T-helper 9 cell (primary cell): Measurements from ENCODE around the gene RNGTT.
"Not testable (repeated sequence)": the region's sequence is repeated elsewhere in the genome, so short reads cannot be mapped to it uniquely, and the experiment has no call there.

Source experiments
- DNase-seq: peaks from one replicate; pipeline ENCODE4 v3.0.0-alpha.2; 2020

The RNGTT gene

DNA sequence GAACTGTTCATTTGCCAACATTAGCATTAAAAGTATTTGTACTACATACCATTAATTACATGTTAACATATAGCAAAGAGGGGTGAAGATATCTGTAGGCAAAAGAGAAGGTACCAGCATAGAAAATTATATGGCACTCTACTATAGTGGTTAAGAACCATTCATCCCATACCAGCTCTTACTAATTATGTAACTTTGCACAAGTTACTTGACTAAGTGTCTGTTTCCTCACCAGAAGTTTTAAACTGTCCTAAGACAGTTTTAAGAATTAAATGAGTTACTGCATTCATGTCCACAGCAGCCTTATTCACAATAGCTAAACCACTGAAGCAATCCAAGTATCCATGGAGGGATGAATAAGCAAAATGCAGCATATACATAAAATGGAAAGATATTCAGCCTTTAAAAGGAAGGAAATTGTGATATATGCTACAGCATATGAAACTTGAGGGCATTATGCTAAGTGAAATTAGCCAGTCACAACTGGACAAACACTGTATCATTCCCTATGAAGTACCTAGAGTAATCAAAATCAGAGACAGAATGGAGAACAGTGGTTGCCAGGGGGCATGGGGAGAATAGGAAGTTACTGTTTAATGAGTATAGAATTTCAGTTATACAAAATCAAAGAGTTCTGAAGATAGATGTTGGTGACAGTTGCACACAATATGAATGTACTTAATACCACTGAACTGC, 98.9 kb downstream of the RNGTT start:
- no peak for DNase-seq

DNA sequence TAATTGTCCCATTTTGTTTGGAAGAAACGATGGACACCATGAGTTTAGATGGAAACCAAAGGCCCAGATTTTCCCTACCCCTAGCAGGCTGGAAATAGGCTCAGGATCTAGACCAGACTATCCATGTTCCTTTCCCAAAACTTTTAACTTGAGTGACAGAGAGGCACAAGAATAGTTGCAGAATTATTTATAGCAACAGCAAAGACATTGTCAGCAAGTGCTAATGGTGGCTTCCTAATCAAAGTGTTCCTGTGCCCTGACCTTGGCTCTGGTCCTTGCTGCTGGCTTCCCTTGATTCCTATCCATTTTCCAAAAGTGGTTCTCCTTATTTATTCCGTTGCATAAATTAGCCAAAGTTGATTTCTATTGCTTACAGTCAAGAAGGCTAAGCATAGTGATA, 103.1 kb downstream of the RNGTT start:
- no peak for DNase-seq

DNA sequence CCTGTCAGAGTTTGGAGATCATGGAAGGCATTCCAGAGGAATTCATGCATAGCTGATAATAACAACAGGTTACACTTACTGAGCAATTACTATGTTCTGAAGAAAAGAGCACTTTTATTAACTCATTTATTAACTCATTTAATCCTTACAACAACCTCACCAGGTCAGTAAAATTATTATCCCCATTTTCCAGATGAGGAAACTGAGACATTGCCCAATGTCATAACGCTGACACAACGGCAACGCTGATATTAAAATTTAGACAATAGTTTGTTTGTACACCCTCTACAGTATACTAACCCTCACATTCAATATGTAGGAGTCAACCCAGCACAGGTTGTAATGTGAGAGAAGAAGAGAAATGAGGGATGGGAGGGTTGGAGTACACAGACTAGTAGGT, 105.0 kb downstream of the RNGTT start:
- DNase-seq, result no peak

DNA sequence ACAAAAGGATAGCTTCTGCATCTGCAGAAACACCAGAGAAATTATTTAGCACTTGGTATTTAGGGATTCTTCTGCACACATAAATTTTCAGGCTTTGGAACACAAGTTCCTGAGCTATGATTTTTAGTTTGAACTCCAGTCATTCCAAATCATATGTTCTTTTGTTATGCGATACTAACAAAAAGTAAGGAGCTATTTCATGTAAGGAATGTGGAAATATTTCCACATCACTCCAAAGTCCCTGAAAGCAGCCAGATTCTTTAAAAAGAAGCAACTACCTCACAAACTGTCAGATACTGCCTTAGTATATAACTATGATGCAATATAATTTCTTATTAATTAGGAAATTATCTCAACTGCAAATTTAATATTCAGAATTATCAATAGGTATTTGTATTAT, 106.9 kb downstream of the RNGTT start:
- no peak for DNase-seq

DNA sequence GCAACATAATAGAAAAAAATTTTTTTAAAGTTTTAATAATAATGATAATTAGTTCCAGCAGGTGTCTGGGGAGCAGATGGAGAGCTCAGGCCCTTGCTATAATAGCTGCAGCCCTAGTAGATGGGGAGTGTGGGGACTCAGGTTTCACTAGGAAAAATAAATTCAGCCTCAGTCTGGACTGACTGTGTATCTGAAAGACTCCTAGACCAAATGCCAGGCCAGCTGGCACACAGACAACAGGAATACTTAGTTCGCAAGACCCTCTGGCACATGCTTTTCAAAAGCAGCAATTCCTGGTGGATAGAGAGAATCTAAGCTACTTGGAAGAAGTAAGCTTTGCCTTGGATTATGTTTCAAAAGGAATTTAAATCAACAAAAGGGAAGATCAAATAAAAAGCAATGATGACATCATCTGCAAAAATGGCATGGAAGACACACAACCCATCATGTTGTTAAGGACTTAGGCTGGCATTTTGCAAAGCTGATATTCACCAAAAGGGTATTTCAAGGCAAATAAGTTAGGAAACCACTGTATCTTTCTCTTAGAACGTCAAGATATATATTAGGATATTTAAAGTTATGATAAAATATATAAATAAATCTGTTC, 107.8 kb downstream of the RNGTT start:
- no peak for DNase-seq

DNA sequence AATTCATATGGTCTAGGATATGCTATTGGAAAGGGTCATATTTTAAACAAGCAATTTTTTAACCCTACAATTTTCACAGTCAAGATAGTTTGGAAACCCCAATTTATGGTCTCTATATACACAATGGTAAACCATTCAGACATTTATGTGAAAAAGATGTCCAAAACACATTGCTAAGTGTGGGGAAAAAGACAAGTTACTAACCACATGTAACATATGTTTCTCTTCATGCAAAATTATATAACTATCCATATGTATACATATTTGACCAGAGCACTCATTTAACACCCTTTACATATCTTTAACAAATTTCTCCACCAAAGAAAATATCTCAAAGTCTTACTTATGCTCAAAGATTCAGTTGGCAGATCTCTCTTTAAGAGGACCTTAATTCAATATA, 110.6 kb downstream of the RNGTT start:
- no peak for DNase-seq

DNA sequence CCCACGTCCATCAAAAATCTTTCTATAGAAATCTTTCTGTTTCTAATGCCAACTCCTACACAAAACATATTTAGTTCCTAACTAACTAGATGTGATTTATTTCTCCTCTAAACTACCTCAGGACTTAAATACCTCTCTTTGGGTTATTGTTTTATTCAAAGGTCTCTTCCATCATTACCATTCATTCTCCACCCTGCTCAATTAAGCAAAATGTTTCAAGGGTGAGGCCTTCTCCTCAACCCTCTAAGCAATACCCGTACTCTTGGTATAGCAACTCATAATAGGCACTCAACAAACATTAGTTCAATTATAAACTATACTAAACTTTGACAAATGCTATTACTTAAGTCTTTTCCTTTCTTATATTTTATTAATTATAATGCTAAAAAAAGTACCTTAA, 111.4 kb downstream of the RNGTT start:
- DNase-seq, result no peak

DNA sequence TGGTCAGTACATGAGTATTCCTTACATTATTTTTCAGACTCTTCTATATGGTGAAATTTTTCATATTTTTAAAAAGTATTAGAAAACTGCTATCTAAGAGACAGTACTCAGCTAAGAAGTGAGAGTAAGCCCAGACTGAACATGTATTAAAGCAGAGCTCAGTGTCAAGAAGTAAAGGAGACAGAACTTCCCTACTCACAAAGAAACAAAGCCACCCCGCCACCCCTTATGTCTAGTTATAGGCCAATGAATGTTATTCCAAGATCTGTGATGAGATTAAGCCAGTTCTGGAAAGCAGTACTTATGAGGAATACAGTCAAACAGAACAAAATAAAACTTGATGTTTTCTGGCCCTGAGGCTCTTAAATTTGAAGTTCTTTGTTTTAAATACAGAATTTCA, 114.5 kb downstream of the RNGTT start:
- no peak for DNase-seq

DNA sequence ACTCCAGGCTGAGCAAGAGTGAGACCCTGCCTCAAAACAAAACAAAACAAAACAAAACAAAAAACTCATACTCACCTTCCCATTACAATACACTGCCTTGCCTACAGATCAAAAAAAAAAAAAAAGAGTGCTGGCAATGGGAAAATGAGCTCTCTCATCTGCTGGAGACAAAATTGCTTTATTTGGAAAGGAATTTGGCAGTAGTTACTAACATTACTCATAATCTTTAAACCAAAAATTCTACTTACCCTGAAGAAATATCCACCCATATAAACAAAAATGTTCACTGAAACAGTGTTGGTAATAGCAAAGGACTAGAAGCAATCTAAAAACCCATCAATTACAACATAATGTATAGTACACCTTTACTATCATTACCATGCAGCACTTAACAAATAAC, 120.4 kb downstream of the RNGTT start:
- no peak for DNase-seq

DNA sequence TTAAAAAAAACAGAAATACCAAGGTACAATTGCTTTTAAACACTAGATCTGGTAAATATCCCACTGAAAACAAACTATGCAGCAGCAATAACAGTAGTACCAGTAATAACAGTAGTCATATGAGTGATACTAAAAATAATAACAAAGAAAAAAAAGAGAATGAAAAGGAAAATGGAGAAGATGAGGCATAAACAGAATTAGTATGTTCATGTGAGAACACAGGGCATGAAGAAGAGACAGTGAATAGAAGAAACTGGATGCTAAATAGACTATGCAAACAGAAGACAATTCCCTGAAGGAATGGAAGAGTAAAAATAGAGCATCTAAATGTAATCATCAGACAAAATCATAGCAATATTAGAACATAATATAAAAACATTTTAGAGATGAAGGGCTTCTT, 121.1 kb downstream of the RNGTT start:
- no peak for DNase-seq

DNA sequence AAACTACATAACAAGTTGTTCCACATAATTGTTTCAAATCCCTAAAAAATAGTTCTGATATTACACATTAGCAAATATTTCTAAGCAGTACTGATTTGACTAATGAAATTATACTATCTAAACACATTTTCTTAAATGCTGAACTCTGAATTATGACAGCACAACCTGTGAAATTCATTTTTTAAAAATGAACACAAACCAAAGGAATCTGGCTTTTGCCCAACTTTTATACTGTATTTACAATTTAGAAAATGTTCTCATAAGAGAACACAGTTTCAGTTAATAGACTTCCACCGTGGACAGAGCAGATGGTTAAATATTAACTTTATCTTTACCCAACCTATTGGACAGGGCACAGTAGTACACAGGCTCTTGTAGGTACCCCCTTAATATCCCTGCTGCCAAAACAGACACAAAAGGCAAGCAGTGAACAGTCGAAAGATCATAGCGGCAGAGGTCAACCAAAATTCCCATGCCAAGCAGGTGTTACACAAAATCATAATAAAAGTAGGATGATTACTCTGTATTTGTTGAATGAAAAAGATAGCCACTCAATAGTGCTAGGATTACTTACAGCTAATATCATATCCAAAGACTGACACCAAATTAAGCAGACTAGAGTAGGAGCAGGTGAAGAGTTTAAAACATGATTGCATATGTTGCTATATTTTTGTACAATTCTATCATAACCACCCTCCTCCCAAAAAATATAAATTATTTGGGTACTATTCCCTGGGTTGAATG, 122.5 kb downstream of the RNGTT start:
- no peak for DNase-seq

DNA sequence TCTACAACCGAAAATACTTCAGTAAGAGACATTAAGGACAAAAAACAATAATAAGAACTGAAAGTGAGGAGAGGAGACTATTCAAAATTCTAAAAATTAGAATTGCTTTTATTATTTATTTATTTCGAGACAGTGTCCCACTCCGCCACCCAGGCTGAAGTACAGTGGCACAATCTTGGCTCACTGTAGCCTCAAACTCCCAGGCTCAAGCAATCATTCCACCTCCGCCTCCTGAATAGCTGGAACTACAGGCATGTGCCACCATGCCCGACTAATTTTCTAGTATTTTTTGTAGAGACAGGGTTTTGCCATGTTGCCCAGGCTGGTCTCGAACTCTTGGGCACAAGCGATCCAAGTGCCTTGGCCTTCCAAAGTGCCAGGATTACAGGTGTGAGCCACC, 123.1 kb downstream of the RNGTT start:
- no peak for DNase-seq

DNA sequence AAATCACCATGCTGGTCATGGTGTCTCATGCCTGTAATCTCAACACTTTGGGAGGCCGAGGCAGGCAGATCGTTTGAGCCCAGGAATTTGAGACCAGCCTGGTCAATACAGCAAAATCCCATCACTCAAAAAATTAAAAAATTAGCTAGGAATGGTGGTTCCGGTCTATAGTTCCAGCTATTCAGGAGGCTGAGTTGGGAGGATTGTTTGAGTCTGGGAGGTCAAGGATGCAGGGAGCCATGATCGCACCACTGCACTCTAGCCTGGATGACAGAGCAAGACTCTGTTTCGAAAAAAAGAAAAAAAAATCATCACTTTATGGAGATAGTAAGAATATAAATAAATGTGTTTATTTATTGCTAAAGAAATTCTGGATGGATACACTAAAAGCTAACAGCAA, 124.1 kb downstream of the RNGTT start:
- DNase-seq, result no peak

DNA sequence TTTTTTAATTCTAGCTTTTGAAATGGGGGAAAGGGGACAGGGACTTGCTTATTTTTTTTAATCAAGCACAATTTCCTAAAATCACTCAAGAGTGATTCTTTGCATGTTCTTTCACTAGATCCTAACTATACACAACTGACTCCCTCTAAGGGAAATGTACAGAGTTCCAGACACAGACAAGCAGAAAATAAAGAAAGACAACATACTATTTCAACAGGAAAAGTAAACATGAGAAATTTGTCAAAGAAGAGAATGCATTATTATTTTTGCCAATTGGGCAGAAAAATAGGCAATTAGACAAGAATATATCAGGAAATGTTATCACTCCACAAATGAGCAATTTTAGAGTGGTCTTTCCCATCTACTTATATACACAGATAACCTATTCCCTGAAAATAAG, 128.2 kb downstream of the RNGTT start:
- no peak for DNase-seq

DNA sequence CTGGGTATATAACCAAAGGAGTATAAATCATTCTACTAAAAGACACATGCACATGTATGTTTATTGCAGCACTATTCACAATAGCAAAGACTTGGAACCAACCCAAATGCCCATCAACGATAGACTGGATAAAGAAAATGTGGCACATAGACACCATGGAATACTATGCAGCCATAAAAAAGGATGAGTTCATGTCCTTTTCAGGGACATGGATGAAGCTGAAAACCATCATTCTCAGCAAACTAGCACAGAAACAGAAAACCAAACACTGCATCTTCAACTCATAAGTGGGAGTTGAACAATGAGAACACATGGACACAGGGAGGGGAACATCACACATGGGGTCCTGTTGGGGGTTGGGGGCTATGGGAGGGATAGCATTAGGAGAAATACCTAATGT, 130.3 kb downstream of the RNGTT start:
- not testable (repeated sequence) for DNase-seq

DNA sequence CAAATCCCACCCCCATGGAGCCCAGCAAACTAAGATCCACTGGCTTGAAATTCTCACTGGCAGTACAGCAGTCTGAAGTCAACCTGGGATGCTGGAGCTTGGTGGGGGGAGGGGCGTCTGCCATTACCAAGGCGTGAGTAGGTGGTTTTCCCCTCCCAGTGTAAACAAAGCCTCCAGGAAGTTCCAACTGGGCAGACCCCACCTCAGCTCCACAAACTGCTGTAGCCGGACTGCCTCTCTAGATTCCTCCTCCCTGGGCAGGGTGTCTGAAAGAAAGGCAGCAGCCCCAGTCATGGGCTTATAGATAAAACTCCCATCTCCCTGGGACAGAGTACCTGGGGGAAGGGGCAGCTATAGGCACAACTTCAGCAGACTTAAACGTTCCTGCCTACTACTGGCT, 135.8 kb downstream of the RNGTT start:
- DNase-seq, result not testable (repeated sequence)

DNA sequence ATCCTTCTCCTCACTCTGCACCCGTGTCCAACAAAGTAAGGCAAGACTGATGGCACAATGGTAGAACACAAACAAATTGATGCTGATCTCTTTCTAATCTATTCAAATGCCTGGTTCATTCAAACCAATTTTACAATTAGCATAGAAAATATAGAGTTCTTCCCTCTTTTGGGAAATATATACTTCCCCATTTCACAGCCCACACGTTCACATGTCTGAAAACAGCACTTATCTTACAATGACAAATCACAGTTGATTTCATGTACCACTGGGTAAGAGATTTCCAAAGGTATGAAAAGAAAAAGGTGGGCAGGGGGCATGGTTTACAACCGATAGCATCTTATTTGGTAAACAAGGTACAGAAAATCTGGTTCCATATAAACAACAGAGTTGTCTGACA, 137.6 kb downstream of the RNGTT start:
- no peak for DNase-seq

DNA sequence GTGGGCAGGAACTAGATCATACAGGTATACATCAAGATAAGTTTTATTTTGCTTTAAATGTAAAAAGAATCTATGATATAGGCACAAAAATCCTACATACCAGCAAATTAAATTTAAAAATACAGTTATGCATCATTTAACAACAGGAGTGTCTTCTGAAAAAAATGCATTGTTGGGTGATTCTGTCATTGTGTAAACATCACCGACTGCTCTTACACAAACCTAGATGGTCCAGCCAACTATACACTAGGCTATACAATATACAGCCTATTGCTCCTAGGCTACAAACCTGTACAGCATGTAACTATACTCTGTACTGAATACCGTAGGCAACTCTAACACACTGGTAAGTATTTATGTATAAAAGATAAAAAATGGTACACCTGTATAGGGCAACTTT, 139.4 kb downstream of the RNGTT start:
- no peak for DNase-seq

DNA sequence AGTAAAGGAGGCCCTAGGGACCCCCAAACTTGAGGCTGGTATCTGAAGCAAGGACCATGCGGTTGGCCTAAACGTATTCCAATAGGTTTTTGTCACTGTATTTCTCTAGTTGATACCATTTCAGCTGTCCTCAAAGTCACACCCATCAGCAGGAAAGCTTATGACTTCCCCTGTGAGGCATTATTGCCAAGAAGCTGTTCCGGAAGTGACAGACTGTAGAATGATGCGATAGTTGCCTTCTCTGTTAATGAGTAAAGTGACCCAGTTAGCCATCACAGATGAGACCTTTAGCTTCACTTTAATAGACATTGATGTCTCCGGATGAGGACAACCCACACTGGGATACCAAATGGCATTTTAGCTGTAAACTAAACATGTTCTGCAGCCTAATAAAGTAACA, 147.9 kb downstream of the RNGTT start:
- no peak for DNase-seq

DNA sequence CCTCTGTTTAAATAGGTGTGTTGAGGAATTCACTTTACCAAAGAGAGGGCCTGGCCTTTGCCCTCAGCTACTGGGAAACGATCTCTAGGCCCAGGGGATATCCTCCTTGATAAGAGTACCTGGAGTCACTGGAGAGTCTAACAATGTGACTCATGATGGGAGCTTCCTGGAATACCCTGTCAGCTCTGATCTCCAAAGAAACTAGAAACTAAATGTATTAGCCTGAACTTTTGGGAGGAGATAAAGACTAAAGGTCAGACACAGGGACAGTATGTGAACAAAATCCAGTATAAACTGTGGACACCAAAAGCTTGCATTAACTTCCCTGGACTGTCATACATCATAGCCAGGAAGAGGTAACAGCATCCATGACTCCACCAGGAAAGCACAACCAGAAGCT, 148.5 kb downstream of the RNGTT start:
- DNase-seq, result no peak

DNA sequence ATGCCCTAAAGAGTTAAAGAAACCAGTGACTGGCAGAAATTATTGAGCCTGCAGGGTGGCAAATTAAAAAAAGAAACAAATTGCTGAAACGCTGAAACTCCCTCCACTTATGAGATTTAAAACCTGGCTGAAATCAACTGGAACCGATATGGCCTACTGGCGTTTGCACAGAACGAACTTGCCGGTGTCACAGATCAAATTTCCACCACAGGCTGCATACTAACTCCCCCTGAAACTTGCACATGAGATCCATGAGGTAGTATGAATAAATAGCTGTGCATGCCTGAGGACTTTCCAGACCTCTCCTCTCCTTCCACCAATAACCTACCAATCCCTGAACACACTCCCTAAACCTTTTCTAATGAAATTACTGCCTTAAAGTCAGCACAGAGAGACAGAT, 150.4 kb downstream of the RNGTT start:
- no peak for DNase-seq

DNA sequence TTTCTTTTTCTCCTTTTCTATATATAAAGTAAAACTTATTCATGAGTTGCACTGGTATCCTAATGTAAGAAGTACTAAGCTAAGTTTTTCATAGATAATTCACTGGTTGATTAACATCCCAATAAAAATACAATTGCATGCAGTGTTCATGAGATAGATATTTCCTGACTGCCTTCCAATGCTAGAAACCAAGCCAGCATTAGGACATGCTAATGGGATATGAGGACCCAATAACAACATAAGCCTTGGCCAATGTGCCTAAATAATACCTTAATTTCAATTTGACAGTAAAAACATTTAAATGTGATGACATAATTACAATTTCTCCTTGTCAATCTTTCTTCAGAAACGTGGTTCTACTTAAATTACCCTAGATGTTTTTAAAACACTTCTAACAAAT, 152.7 kb downstream of the RNGTT start:
- no peak for DNase-seq

DNA sequence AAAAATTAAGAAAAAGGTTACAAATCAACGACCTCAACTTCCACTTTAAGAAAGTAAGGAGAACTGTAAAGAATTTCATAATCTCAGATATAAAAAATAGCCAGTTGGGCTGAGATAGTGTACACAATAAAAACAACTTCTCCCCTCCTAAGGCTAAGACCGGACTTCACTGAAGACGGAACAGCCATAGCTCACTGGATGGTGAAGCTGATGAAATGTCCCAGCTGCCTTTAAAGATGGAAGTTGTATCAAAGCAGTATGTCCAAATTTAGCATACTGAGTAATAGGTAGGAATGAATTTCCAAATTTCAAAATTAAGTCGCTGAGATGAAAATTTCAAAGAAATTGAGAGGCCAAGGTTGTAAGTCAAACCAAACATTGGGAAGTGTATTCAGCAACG, 153.3 kb downstream of the RNGTT start:
- no peak for DNase-seq

DNA sequence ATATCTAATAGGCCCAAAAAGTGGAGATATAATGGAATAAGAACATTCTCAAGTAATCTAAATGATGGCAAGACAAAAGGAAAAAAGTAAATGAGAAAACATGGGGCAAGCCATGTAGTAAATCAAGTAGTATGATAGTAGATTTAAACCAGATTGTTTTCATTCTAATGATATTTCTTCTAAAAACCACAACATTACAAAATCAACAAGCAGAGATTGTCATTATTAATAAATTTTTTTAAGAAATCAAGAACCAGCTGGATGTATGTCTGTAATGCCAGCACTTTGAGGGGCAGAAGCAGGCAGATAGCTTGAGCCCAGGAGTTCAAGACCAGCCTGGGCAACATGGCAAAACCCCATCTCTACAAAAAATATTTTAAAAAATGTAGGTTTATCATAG, 155.0 kb downstream of the RNGTT start:
- no peak for DNase-seq
